Suppressor macrophage treated with lipopolysaccharide for 1 hour (primary cell): ENCODE data around the gene LIPI.
"Not testable (repeated sequence)": the region's sequence is repeated elsewhere in the genome, so short reads cannot be mapped to it uniquely, and the experiment has no call there.

ENCODE experiments used
- DNase-seq, 3 donors: peaks; one replicate each; pipeline ENCODE4 v3.0.0-alpha.2; 2020 to 2022

The LIPI gene

DNA sequence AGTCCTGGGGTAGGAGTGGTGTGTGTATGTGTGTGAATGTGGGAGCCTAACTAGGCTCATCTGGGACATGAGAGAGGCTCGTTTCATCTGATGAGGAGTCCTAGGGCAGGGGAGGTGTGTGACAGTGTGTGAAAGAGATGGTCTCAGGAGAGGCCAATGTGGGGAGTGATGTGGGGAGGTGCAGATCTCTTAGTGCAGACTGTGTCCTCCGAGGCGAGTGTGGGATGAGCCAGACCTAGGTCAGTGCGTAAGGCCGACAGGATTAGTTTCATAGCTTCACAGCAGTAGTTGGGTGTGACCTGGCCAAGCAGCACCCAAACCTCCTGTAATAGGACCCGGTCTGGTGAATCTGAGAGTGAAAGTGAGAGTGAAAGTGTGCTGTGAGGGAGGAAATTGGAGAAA lies 94.7 kb downstream of the LIPI start:
- no peak for DNase-seq

GRCh38 chr21:14115646-14116045 lies 95.1 kb downstream of the LIPI start:
- no peak for DNase-seq

- no peak for DNase-seq
These were observed 96.5 kb downstream of the LIPI start for GRCh38 chr21:14114251-14114650.

DNA sequence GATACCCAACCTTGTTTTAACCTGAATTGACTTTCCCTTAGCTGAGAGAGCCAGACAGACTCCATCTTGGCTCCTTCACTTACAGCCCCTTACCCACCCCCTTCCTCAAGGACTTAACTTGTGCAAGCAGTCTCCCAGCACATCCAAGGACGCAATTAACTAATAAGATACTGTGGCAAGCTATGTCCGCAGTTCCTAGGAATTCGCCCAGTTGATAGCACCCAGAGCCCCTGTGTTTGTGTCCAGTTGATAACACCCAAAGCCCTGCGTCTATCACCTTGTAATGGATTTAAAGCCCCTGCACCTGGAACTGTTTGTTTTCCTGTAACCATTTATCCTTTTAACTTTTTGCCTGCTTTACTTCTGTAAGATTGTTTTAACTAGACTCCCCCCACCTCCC lies 106.2 kb downstream of the LIPI start:
- not testable (repeated sequence) for DNase-seq

GRCh38 chr21:14099570-14099969 lies 111.2 kb downstream of the LIPI start:
- peak; percentile 9 to 39 (median 30) for DNase-seq

- DNase-seq, result no peak
These were observed 112.8 kb downstream of the LIPI start for GRCh38 chr21:14097881-14098499.

DNA sequence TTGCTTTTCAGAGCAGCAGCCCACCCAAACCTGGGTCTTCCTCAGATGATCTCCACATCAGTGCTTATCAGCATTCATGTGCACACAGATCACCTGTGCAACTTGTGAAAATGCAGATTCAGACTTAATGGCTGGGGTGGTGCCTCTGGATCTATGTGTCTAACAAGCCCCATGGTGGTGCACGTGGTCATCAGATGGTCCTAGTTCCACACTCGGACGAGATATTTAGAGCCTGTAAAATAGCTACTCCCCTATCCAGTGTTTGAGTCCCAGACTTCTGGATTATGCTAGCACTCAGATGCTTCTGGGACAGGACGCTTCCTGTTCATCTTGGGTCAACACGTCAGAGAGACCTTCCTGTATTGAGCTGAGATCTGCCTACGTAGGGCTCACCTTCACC lies 114.2 kb downstream of the LIPI start:
- DNase-seq, result no peak

- no peak for DNase-seq
These were observed 114.6 kb downstream of the LIPI start for GRCh38 chr21:14096172-14096571.

- DNase-seq, result no peak
These were observed 115.7 kb downstream of the LIPI start for GRCh38 chr21:14095056-14095455.

DNA sequence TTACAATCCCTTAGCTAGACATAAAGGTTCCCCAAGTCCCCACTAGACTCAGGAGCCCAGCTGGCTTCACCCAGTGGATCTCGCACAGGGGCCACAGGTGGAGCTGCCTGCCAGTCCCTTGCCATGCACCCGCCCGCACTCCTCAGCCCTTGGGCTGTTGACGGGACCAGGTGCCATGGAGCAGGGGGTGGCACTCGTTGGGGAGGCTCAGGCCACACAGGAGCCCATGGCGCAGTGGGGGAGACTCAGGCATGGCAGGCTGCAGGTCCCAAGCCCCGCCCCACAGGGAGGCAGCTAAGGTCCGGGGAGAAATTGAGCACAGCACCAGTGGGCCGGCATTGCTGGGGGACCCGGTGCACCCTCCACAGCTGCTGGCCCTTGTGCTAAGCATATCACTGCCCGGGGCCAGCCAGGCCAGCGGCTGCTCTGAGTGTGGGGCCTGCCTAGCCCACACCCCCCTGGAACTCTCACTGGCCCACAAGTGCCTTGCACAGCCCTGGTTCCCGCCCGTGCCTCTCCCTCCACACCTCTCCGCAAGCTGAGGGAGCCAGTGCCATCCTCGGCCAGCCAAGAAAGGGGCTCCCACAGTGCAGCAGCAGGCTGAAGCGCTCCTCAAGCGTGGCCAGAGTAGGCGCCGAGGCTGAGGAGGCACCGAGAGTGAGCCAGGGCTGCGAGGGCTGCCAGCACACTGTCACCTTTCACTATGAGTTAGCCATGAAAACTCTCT lies 117.8 kb downstream of the LIPI start:
- DNase-seq, result no peak

DNA sequence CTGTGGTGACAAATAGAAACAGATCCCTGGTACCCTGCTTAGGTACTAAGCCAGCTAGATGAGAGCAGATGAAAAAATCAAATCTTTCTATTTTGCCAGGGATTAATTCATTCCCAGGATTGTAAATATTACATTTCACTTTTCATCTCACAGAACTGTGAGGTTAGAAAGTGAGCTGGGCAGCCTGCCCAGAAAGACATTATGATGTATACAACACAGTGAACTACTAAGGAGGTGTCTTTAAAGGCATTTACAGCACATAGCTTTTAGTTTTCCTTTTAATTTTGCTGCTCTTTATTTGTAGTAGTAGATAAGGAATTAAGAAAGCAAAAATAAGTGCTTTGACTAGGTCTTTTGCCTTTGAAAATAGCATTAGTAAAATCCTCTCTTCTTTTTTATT lies 120.6 kb downstream of the LIPI start:
- not testable (repeated sequence) for DNase-seq

DNA sequence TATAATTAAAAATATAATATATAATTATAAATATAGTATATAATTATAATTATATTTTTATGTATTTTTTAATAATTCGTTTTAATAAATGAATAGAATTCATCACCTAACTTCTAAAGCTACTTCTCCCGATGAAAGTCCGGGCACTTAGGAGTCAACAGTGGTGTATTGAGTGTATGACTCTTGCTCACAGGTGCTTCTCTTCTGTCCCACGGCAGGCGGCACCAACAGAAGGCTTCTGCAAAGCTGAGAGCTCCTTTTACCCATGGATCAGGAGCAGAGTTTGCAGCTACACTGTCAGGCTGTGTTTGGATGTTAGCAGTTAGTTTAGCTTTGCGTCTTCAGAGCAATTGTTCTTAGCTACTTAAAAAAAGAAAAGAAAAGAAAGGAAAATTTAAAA lies 122.4 kb downstream of the LIPI start:
- DNase-seq, result no peak

GRCh38 chr21:14086553-14086952 lies 124.2 kb downstream of the LIPI start:
- DNase-seq, result peak in 1 of 3 donors; percentile 8

DNA sequence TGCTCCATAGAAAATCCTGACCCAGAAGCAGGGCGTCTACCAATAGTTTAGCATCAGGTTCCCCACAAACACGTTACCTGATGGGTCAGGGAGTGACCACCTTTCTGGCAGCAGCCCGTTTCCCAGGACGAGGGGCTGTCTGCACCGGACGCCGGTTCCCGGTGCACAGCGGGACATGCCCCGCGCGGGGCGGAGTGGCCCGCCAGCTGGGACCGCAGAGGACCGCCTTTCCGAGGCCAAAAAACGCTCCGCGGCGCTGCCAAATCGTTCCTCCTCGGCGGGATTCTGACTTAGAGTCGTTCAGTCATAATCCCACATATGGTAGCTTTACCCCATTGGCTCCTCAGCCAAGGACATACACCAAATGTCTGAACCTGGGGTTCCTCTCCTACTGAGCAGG lies 126.1 kb downstream of the LIPI start:
- DNase-seq, result peak in 1 of 3 donors; percentile 7

- DNase-seq, result peak in 1 of 3 donors; percentile 3
These were observed 126.7 kb downstream of the LIPI start for GRCh38 chr21:14084068-14084501.

DNA sequence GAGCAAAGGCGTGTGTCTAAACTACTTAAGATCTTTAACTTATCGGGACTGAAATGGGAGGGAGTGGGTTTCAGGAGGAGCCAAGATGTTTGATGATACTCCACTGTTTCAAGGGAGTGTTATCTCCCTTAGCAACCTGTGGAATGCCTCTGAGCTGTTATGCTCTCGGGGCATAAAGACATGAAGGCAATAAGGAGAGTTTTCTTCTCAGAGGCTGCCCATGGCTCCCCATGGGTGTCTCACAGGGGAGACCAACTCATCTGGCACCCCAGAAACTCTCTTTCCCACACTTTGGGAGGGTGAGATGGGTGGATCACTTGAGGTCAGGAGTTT lies 130.0 kb downstream of the LIPI start:
- no peak for DNase-seq

- no peak for DNase-seq
These were observed 130.6 kb downstream of the LIPI start for GRCh38 chr21:14080040-14080763.

- DNase-seq, result no peak
These were observed 131.9 kb downstream of the LIPI start for GRCh38 chr21:14078746-14079375.

- no peak for DNase-seq
These were observed 134.5 kb downstream of the LIPI start for GRCh38 chr21:14076143-14076806.

GRCh38 chr21:14075346-14076142 lies 135.2 kb downstream of the LIPI start:
- DNase-seq, result no peak

- no peak for DNase-seq
These were observed 136.6 kb downstream of the LIPI start for GRCh38 chr21:14074177-14074576.

DNA sequence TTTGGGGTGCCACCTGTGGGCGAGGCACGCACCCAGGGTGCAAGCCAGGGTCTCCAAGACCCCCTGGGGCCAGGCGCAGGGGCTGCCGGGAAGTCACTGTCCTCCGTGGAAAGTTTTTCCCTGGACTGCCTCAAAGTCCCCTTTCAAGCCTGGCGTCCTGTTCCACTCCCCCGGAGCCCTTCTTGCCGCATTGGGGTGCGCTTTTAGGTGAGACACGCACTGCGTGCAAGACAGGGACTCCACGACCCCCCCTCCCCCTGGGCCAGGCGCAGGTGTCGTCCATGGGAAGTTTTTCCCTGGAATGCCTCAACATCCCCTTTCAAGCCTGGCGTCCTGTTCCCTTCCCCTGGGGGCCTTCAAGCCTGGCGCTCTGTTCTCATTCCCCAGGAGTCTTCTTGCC lies 137.1 kb downstream of the LIPI start:
- DNase-seq, result no peak
